WTC11 (cell line): ENCODE measurements around the gene LHB.

Source experiments
- CTCF ChIP-seq: fragments of 200-600 bp; IDR thresholded peaks from 2 replicates; pipeline ENCODE4 v1.8.0; 2022; ENCODE audit warnings: antibody characterized with exemption
- USF1 ChIP-seq: sonication (generic); formaldehyde crosslinking; IDR thresholded peaks from 2 replicates; pipeline ENCODE4 v1.8.0; 2022; ENCODE audit warnings: mild to moderate bottlenecking, missing genetic modification reagents
- ZBTB43 ChIP-seq: sonication (generic); formaldehyde crosslinking; IDR thresholded peaks from 2 replicates; pipeline ENCODE4 v1.8.1; 2023; ENCODE audit warnings: mild to moderate bottlenecking, missing genetic modification reagents

- TF ChIP-seq CTCF (no peak), USF1 (CRISPR knock-in tag) (no peak), ZBTB43 (CRISPR knock-in tag) (no peak)
Observed at GRCh38 chr19:49065905-49066512, 49.1 kb upstream of the LHB start.
